Left kidney (tissue), 2 donors: ENCODE measurements around the gene SLC22A23. TPM values are rescaled to one million over a fixed set of nuclear protein-coding genes. Genes with fewer than 3 reads are reported as not detected.

Source experiments
- DNase-seq: peaks from one replicate; pipeline ENCODE4 v3.0.0-alpha.2; 2013
- polyA plus RNA-seq: library from polyadenylated mRNA; unstranded; fragments of 120-200 nt; gene quantifications from one replicate; pipeline ENCODE4 v1.2.1, GENCODE V29; 2013; ENCODE audit not compliant: insufficient read length

Gene SLC22A23
- polyA plus RNA-seq, 1 donor = 12.8 TPM

GRCh38 chr6:3422435-3423070, 34.3 kb downstream of the SLC22A23 start:
- DNase-seq = no peak

GRCh38 chr6:3421791-3422434, 34.9 kb downstream of the SLC22A23 start:
- no peak for DNase-seq

DNA sequence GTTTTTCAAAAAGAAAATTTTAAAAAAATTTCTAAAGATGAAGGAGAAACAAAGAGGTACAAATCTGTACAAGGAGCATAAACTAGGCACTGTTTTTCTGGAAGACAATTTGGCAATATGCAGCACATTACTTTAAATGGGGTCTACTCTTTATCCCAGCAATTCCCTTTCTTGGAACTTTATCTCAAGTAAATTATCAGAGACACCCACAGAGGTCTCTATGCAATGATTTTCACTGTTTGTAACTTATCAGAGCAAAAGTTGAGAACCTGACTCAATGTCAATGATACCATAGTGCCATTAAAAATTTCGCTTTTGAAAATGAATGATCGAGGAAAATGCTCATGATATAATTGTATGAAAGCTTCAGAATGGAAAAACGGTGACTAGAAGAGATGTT, 35.7 kb downstream of the SLC22A23 start:
- no peak for DNase-seq

- DNase-seq = no peak
Observed at GRCh38 chr6:3419624-3420272, 37.1 kb downstream of the SLC22A23 start.

DNA sequence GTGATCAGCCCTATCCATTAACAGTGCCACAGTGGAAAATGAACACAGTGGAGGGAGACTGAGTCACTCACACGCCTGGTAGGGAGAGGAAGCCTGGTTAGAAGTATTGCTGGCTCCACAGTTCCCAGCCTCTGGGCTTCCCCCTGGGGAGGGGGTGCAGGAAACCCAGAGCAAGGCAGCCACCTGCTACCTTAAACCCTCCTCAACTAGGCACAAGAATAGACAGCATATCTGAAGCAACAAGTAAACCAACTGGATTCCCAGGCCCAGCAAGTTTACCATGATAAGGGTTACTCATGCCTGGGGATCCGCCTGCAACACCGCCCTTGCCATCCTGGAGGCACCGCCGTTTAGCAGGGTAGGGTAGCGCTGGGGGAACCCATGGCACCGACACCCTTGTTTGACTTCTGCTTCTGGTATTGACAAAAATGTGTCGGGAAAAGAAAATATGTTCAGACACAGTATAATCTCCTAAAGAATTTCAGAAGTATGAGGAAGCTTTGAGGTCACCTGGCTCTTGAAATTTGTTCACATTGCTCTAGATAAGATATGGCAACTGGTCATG, 38.3 kb downstream of the SLC22A23 start:
- DNase-seq = no peak

GRCh38 chr6:3417473-3417872, 39.4 kb downstream of the SLC22A23 start:
- DNase-seq = no peak

DNA sequence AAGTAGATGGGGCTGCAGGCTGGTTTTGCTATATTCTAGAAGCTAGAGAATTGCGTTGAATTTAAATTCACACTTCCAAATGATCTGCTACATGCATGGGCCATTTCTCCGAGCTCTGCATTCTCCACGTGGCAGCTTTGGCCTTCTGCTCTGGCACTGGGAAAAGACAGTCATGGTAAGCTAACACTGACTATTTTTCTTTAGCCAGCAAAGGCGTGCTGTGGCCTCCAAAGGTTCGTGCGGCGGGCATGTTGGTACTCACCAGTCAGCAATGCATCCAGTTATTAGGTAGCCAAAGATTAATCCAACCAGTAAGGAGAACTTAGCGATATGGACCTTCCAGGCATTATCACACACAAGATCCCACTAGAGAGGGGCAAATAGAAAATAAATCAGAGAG, 41.4 kb downstream of the SLC22A23 start:
- DNase-seq = no peak

DNA sequence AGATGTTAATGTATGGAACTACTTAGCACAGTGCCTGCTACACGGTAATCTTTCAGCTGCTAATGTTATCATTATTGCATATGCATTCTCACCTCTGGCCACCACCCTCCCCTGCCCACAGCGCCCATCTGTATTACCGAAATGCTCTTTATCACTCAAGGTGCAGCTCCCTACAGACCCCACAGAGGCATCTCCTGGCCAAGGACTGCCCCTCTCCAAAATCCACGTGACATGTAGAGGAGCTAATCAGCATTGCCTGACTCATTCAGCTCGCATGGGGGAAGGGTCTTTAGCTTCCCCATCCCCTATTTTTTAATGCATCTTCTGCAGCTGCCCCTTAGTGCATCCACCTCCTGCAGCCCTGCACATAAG, 41.8 kb downstream of the SLC22A23 start:
- no peak for DNase-seq

DNA sequence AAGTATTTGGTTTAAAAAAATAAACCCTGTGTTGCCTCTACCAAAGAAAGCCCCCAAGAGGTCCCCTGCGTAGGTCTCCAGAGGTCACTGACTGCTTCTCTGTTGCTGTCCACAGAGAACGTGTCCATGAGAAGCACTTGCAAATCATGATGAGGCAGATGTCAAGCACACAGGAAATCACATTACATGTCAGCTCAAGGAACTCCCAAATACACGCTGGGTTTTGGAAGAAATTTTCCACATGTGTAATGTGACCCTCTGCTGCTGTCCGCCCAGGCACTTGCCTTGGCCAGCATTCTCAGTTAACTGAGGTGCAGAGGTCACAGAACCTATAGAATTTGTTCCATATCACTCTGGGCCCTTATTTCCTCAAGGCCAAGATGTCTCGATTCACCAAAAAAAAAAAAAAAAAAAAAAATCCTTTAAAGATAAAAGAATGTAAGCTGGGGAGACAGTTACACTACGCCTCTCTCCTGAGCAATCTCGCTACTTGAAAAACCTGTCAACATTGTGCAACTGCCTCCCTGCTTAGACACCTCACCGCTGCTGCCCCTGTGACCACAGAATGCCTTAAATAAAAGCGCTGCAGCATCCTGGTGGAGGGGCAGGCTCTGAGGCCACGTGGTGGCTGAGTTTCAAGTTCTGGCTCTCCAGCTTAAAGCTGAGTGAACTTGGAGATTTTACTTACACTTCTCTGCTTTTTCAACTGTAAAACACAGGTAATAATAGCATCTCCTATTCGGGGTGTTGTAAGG, 42.3 kb downstream of the SLC22A23 start:
- DNase-seq = no peak

GRCh38 chr6:3413592-3413991, 43.3 kb downstream of the SLC22A23 start:
- DNase-seq = no peak

DNA sequence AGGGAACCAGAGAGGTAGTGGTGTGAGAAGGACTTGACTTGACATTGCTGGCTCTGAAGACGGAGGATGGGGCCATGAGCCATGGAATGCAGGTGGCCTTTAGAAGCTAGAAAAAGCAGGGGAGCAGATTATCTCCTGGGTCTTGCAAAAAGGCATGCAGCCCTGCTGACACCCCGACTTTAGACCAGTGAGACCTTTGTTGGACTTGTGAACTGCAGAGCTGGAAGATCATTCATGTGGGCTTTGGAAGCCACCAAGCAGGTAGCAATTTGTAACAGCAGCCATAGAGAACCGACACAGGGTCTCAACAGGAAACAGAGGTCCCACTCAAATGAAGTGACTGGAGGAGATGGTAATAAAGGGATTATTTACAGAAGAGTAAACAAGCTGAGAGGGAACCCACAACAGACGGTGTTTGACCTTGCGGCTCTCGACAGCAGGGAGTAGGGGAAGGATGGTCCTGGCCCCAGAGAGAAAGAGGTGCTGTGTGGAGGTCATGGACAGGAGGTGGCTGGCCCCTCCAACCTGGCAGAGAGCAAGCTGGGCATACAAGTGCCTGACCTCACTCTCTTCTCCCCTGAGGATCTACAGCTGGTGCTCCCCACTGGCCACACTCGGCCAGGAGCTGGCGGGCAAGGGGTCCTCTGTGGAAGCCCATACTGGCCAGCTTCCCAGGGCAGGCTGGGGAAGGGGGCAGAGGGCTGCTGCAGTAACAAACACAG, 43.9 kb downstream of the SLC22A23 start:
- DNase-seq = no peak

GRCh38 chr6:3411967-3412778, 44.7 kb downstream of the SLC22A23 start:
- DNase-seq = no peak

DNA sequence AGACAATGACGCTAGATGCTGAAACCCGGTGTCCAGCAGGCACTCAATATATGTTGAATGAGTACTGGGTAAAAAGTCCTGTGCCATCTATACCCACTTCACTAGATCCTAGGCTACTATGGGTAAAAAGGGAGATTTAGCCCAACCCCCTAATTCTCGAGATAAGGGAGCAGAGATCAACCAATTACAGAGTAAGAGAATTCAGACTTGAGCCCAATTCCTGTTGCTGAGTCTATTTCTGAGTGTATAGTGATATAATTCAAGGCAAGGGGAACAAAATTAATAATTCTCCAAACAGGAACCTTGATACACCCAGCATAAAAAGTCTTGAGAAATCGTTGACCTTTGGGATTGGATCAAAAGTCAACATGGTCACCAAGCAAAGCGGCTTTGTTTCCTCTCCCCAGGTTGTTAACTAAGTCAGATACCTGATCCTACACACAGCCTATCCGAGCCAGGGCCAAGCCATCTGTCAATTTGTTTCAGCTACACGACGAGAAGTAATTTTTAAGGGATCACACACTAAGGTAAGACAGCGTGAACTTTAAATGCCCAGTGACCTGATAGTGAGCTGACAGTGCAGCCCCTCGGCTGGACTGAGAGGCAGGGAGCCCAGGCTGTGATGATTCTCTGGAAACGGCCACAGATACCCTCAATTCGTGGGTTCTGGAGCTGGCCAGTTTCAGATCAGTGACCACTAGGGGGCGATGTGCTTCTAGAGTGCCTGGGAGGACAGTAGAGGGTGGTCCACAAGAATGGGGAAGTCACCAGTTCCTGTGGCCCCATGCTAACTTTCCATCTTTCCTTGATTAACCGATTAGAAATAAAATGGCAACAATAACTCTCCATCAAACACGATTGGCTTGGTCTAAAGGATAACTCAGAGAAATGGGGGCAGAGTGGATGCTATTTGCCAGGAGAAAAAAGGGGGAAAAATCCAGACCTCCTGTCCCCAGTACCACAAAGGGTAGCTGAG, 46.2 kb downstream of the SLC22A23 start:
- peak; percentile 64 for DNase-seq

GRCh38 chr6:3409699-3410384, 47.0 kb downstream of the SLC22A23 start:
- no peak for DNase-seq

- DNase-seq = no peak
Observed at GRCh38 chr6:3408665-3409064, 48.2 kb downstream of the SLC22A23 start.

GRCh38 chr6:3407840-3408239, 49.0 kb downstream of the SLC22A23 start:
- DNase-seq = no peak

- DNase-seq = no peak
Observed at GRCh38 chr6:3406891-3407809, 49.7 kb downstream of the SLC22A23 start.

DNA sequence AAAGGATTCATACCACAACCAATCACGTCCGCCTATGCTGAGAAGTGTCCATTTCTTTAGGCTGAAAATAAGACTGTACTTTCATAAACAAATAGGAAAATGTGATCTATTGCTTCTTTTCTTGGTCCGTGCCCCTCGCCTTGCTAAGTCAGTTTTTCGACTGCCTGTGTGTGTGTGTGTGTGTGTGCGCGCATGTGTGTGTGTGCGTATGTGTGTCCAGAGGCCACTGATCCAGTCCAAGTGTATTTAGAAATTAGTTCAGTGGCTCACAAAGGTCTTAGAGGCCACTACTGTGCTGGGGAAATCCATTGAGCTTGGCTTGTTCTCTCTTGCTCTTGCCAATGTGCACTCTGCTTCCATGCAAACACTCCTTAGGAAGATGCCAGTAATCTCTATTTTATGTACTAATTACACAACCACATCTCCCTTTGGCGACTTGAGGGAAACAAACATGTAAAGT, 50.5 kb downstream of the SLC22A23 start:
- DNase-seq = no peak
